H1 (cell line): Measurements from ENCODE around the gene KLHL36. TPM values are rescaled to one million over a fixed set of nuclear protein-coding genes. Genes with fewer than 3 reads are reported as not detected.
A peak's percentile ranks its signal among the peaks of the same experiment; 100 is the strongest.

Source experiments
- CTCF ChIA-PET: fragments of 300-600 bp; sonication (Branson Sonifier 250); formaldehyde crosslinking; loops from one replicate; lab custom pipeline; 2021; ENCODE audit not compliant: partially characterized antibody; lab: Charles Lee
- POLR2A ChIA-PET: fragments of 300-600 bp; sonication (Branson Sonifier 250); formaldehyde crosslinking; loops from one replicate; lab custom pipeline; 2021; ENCODE audit warnings: inconsistent platforms; ENCODE audit not compliant: partially characterized antibody; lab: Charles Lee
- DNase-seq, 2 experiments: peaks; one replicate each; pipeline versions ENCODE4 v3.0.0 to v3.0.0-alpha.2; 2010 to 2022; ENCODE audit warnings: low spot score in 2 of 2, low read depth in 1 of 2, mixed read lengths in 1 of 2
- FAIRE-seq: peaks from 2 replicates; lab custom pipeline; 2011; peaks lifted over from hg19 to GRCh38; lab: Jason Lieb, UNC
- H2AFZ ChIP-seq: 2 replicates; pipeline ENCODE4 v1.8.1; 2012; ENCODE audit warnings: low read length, inconsistent platforms
- H2AK5ac ChIP-seq: 2 replicates; pipeline ENCODE4 v1.6.1; 2013; ENCODE audit warnings: low read depth, low read length
- H2BK120ac ChIP-seq: replicated peaks from 2 replicates; pipeline ENCODE3; 2013; ENCODE audit warnings: low read depth, low read length, inconsistent platforms
- H2BK12ac ChIP-seq: 2 replicates; pipeline ENCODE4 v1.6.1; 2013; ENCODE audit warnings: low read depth, low read length
- H2BK15ac ChIP-seq: 2 replicates; pipeline ENCODE4 v1.6.1; 2013; ENCODE audit warnings: low read length
- H2BK20ac ChIP-seq: 2 replicates; pipeline ENCODE4 v1.6.1; 2013; ENCODE audit warnings: low read length
- H2BK5ac ChIP-seq: 2 replicates; pipeline ENCODE4 v1.6.1; 2013; ENCODE audit warnings: low read depth, low read length
- H3K14ac ChIP-seq: 2 replicates; pipeline ENCODE4 v1.6.1; 2013; ENCODE audit warnings: inconsistent platforms; ENCODE audit not compliant: insufficient read length
- H3K18ac ChIP-seq: 2 replicates; pipeline ENCODE4 v1.6.1; 2013; ENCODE audit warnings: low read length; ENCODE audit errors: extremely low read depth
- H3K23ac ChIP-seq: 2 replicates; pipeline ENCODE4 v1.6.1; 2013; ENCODE audit warnings: inconsistent platforms; ENCODE audit not compliant: insufficient read length
- H3K23me2 ChIP-seq: 2 replicates; pipeline ENCODE4 v1.6.1; 2013; ENCODE audit warnings: low read depth, low read length
- H3K27ac ChIP-seq: 2 replicates; pipeline ENCODE4 v1.6.1; 2011; ENCODE audit warnings: low read depth, low read length, inconsistent platforms
- H3K27me3 ChIP-seq, 4 experiments: replicated peaks in 1 of 4; 1 replicate in 1 of 4; 2 replicates in 3 of 4; pipeline versions ENCODE4 v1.6.1 to v1.8.1; 2011 to 2013; ENCODE audit warnings: low read length in 3 of 4, mild to moderate bottlenecking in 3 of 4, inconsistent platforms in 2 of 4, mixed read lengths in 2 of 4, moderate library complexity in 1 of 4; ENCODE audit not compliant: control insufficient read depth in 3 of 4, insufficient read depth in 3 of 4; ENCODE audit errors: extremely low read depth in 1 of 4
- H3K36me3 ChIP-seq, 4 experiments: 2 replicates each; pipeline versions ENCODE4 v1.6.1 to v1.8.1; 2011 to 2013; ENCODE audit warnings: mild to moderate bottlenecking in 4 of 4, low read length in 3 of 4, moderate library complexity in 2 of 4, control low read depth in 1 of 4, inconsistent platforms in 1 of 4; ENCODE audit not compliant: insufficient read depth in 4 of 4, control insufficient read depth in 2 of 4
- H3K4ac ChIP-seq: replicated peaks from 2 replicates; pipeline ENCODE3; 2013; ENCODE audit warnings: low read length, low read depth, mixed read lengths, inconsistent platforms; ENCODE audit not compliant: insufficient read length
- H3K4me1 ChIP-seq, 4 experiments: replicated peaks in 1 of 4; 1 replicate in 1 of 4; 2 replicates in 3 of 4; pipeline versions ENCODE4 v1.6.1 to v1.8.1; 2011 to 2013; ENCODE audit warnings: low read length in 3 of 4, inconsistent platforms in 2 of 4, mixed read lengths in 1 of 4; ENCODE audit not compliant: insufficient read depth in 4 of 4, control insufficient read depth in 3 of 4
- H3K4me2 ChIP-seq, 2 experiments: 2 replicates each; pipeline versions ENCODE4 v1.6.1 to v1.8.1; 2011 to 2013; ENCODE audit warnings: low read depth in 2 of 2, low read length in 2 of 2, control low read depth in 1 of 2, inconsistent platforms in 1 of 2, mild to moderate bottlenecking in 1 of 2; ENCODE audit not compliant: insufficient read depth in 1 of 2
- H3K4me3 ChIP-seq, 4 experiments: fragments of 200-600, 300-600 bp in 1 of 4; sonication (generic), shearing (Covaris generic), sonication (Bioruptor Twin) in 1 of 4; 2 replicates each; pipeline versions ENCODE4 v1.5.1 to v1.8.1; 2011 to 2016; ENCODE audit warnings: low read length in 4 of 4, low read depth in 3 of 4, control low read depth in 2 of 4, inconsistent platforms in 2 of 4, mild to moderate bottlenecking in 2 of 4, mixed read lengths in 1 of 4, moderate library complexity in 1 of 4; ENCODE audit not compliant: insufficient read depth in 2 of 4; ENCODE audit errors: extremely low read depth in 1 of 4
- H3K56ac ChIP-seq: replicated peaks from 2 replicates; pipeline ENCODE3; 2013; ENCODE audit warnings: low read depth, mild to moderate bottlenecking, mixed read lengths, low read length, inconsistent platforms; ENCODE audit not compliant: insufficient read length
- H3K79me1 ChIP-seq: 2 replicates; pipeline ENCODE4 v1.6.1; 2013; ENCODE audit warnings: low read depth, low read length, control low read depth
- H3K79me2 ChIP-seq, 2 experiments: 2 replicates each; pipeline versions ENCODE4 v1.6.1 to v1.8.1; 2012 to 2013; ENCODE audit warnings: low read length in 2 of 2, mild to moderate bottlenecking in 2 of 2, inconsistent platforms in 1 of 2; ENCODE audit not compliant: insufficient read depth in 2 of 2, control insufficient read depth in 1 of 2
- H3K9ac ChIP-seq, 4 experiments: replicated peaks in 1 of 4; 1 replicate in 1 of 4; 2 replicates in 3 of 4; pipeline versions ENCODE4 v1.6.1 to v1.8.1; 2011 to 2013; ENCODE audit warnings: low read depth in 3 of 4, low read length in 3 of 4, control low read depth in 2 of 4, mild to moderate bottlenecking in 2 of 4, moderate library complexity in 2 of 4, inconsistent platforms in 1 of 4; ENCODE audit errors: extremely low read depth in 1 of 4
- H3K9me3 ChIP-seq, 2 experiments: 2 replicates each; pipeline versions ENCODE4 v1.6.1 to v1.8.1; 2012 to 2013; ENCODE audit warnings: mild to moderate bottlenecking in 2 of 2, moderate library complexity in 2 of 2, control low read depth in 1 of 2, inconsistent platforms in 1 of 2, low read depth in 1 of 2, low read length in 1 of 2, mixed read lengths in 1 of 2; ENCODE audit not compliant: insufficient read depth in 2 of 2
- H4K20me1 ChIP-seq, 2 experiments: replicated peaks in 1 of 2; 2 replicates each; pipeline versions ENCODE3 to v1.8.1; 2011 to 2013; ENCODE audit warnings: inconsistent platforms in 2 of 2, low read length in 2 of 2, mild to moderate bottlenecking in 1 of 2; ENCODE audit not compliant: insufficient read depth in 2 of 2, control insufficient read depth in 1 of 2
- H4K5ac ChIP-seq: 2 replicates; pipeline ENCODE4 v1.6.1; 2013; ENCODE audit warnings: low read length, low read depth, mixed read lengths, inconsistent platforms; ENCODE audit not compliant: insufficient read length
- H4K8ac ChIP-seq: 2 replicates; pipeline ENCODE4 v1.8.0; 2013; ENCODE audit warnings: mild to moderate bottlenecking, moderate library complexity, low read length, inconsistent platforms; ENCODE audit not compliant: insufficient read depth; ENCODE audit errors: extremely low read depth
- H4K91ac ChIP-seq: replicated peaks from 2 replicates; pipeline ENCODE3; 2013; ENCODE audit warnings: low read length, mixed read lengths, inconsistent platforms; ENCODE audit not compliant: insufficient read length
- CBX8 ChIP-seq: fragments of 300-800, 300-1000 bp; sonication (generic); IDR thresholded peaks from 2 replicates; pipeline ENCODE4 v1.7.1; 2016; ENCODE audit warnings: low read depth, low read length, borderline replicate concordance
- KDM1A ChIP-seq: fragments of 200-600, 300-600 bp; sonication (generic); IDR thresholded peaks from 2 replicates; pipeline ENCODE4 v1.7.1; 2016; ENCODE audit warnings: mild to moderate bottlenecking, low read length, borderline replicate concordance
- USF2 ChIP-seq: IDR thresholded peaks from 2 replicates; pipeline ENCODE4 v1.6.1; 2011; ENCODE audit warnings: low read length, improper control_type of control experiment
- WGBS, 2 experiments: shearing (Covaris generic) in 1 of 2; methylation state at CpG; one replicate each; pipeline versions ENCODE4 v1.1.6 to v1.1.7; 2013 to 2015; ENCODE audit warnings: low lambda C conversion rate in 2 of 2, mixed read lengths in 2 of 2, inconsistent platforms in 1 of 2, low coverage in 1 of 2, missing lambda C conversion rate in 1 of 2; ENCODE audit not compliant: insufficient replicate concordance in 2 of 2, insufficient coverage in 1 of 2, insufficient read length in 1 of 2; ENCODE audit errors: extremely low coverage in 1 of 2, missing lambda C conversion rate in 1 of 2; 5-methylcytosine and 5-hydroxymethylcytosine counted together
- polyA plus RNA-seq, 7 experiments: library from polyadenylated mRNA; depleted of rRNA in 3 of 7; stranded (reverse) in 5 of 7; unstranded in 2 of 7; fragments of >200 nt in 5 of 7; fragments of 200-250 nt in 2 of 7; gene quantifications; 1 replicate in 5 of 7; 2 replicates in 1 of 7; 4 replicates in 1 of 7; pipeline versions ENCODE4 v1.2.1 to v1.2.3, GENCODE V29; 2011 to 2013; ENCODE audit warnings: missing spikeins in 2 of 7, mixed read lengths in 2 of 7
- total RNA-seq: library from RNA; stranded (reverse); fragmentation: NEBNext Ultra II Directional; extraction: Animal tissue kit (Norgen Biotek cat#: 25700); gene quantifications from 2 replicates; pipeline ENCODE4 v1.2.1, GENCODE V29; 2021

KLHL36 gene
- total and polyA plus RNA-seq, 2 of the 8 experiments (the other 6 are each of a cell fraction or from before 2014, with no cell fraction given), result 22.9 to 33.6 TPM

GRCh38 chr16:84613408-84614072 is 34.8 kb upstream of the KLHL36 start:
- H3K14ac ChIP-seq, result no peak overlapping the region
- H3K56ac ChIP-seq, result no peak overlapping the region
- no peak overlapping the region for H2BK12ac ChIP-seq
- no peak overlapping the region for H4K91ac ChIP-seq
- no peak overlapping the region; the same call in 1 of the 2 replicates for H3K18ac ChIP-seq
- peaks cover 8% of the 10 kb centered on the region; the same call in 1 of the 2 replicates for H3K23me2 ChIP-seq
- no peak overlapping the region for H3K27ac ChIP-seq
- H3K79me2 ChIP-seq, result peaks cover 0 to 67% of the 10 kb centered on the region in 2 experiments; a peak in 3 of 4 replicates
- no peak overlapping the region for H4K5ac ChIP-seq
- H2BK120ac ChIP-seq, result no peak overlapping the region
- peaks cover 14% of the 10 kb centered on the region for H3K79me1 ChIP-seq
- WGBS, 2 experiments, result 81% methylated on average over 7 of the region's 7 CpGs; no CpG with 5 or more reads in 1 of the 2 experiments
- H2BK5ac ChIP-seq, result no peak overlapping the region
- H2AFZ ChIP-seq, result no peak overlapping the region
- peaks cover 7 to 17% of the 10 kb centered on the region in 2 experiments for H4K20me1 ChIP-seq
- peaks cover 2 to 12% (median 9%) of the 10 kb centered on the region in 4 experiments; a peak in 6 of 7 replicates for H3K4me1 ChIP-seq
- DNase-seq (no peak), FAIRE-seq (no peak)
- H3K9ac ChIP-seq, result peak overlapping the region in 1 of 4 experiments; percentile 21; a peak in 1 of 7 replicates
- ChIA-PET POLR2A (interaction anchor here (1.2 to 1.4 kb wide), 4 partner anchors 9 to 29 kb away, joined by 3 to 4 read pairs (median 4); no protein-coding TSS in a partner anchor), CTCF (interaction anchor here (0.6 to 1.6 kb wide), 8 partner anchors 9 to 448 kb away, joined by 3 to 10 read pairs (median 3); no protein-coding TSS in a partner anchor)
- H3K9me3 ChIP-seq, result no peaks in the 10 kb centered on the region
- H3K23ac ChIP-seq, result no peak overlapping the region
- no peak for TF ChIP-seq CBX8
- TF ChIP-seq KDM1A, result peak; percentile 80; the same call in 1 of the 2 replicates
- 0 out of 2 replicates have a peak, but pooled peaks have one; percentile 12 for TF ChIP-seq USF2
- H3K4me2 ChIP-seq, result no peak overlapping the region
- peaks cover 0 to 10% (median 2%) of the 10 kb centered on the region in 4 experiments; a peak in 3 of 8 replicates for H3K36me3 ChIP-seq
- no peak overlapping the region for H3K4me3 ChIP-seq
- no peak overlapping the region for H3K4ac ChIP-seq
- H2BK15ac ChIP-seq, result no peak overlapping the region
- H4K8ac ChIP-seq, result no peak overlapping the region
- peaks cover 0 to 5% (median 3%) of the 10 kb centered on the region in 4 experiments; a peak in 2 of 7 replicates for H3K27me3 ChIP-seq
- H2BK20ac ChIP-seq, result 0 out of 2 replicates have a peak overlapping the region, but pooled peaks have one; percentile 72
- H2AK5ac ChIP-seq, result no peak overlapping the region
